Left renal pelvis (tissue), 4 donors: ENCODE results near the gene TYMS. TPM values are rescaled to one million over a fixed set of nuclear protein-coding genes. Genes with fewer than 3 reads are reported as not detected.
"Not testable (repeated sequence)": the region's sequence is repeated elsewhere in the genome, so short reads cannot be mapped to it uniquely, and the experiment has no call there.

Source experiments
- DNase-seq, 4 donors: peaks; one replicate each; pipeline ENCODE4 v3.0.0-alpha.2; 2013; ENCODE audit warnings: low read depth in 4 of 4, low spot score in 3 of 4
- polyA plus RNA-seq, 4 donors: library from polyadenylated mRNA; unstranded; fragments of 120-200 nt; gene quantifications; one replicate each; pipeline ENCODE4 v1.2.1, GENCODE V29; 2013; ENCODE audit not compliant: insufficient read length in 4 of 4

Gene TYMS
- polyA plus RNA-seq, 4 donors = 103 to 125 (median 118) TPM

DNA sequence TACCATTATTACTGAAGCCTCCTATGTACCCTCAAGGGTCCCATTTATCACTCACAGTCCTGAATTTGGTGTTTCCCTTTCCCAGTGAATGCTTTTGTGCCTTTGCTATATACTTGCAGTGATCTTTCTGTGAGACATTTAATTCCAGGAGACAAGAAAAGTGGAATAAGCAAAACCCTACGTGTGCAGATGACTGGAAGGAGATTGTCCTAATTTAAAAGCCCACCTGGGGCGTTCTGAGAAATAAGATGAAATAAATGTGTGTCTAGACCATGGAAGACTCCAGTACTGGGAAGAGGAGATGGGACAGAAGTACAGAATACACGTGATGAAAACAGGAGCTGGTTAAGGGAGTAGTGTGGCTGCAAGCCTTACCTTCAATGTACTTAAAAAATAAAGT, 19.3 kb downstream of the TYMS start:
- DNase-seq = no peak

DNA sequence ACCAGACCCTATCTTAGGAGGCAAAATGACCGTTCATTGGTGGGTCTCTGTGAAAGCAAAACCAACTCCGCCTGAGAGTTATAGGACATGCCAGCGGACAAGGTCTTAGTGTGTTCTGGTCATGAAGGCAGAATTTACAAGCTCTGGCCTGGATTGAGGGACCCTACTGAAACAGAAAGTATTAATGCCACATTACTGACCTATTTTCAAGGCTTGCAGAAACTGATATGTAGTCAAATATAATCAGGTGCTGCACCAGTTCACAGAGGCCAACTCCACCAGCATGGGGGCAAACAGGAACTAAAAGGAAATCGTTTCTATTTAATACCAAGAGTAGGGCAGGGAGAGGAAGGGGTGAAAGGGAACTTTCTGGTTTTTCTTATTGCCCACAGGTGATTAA, 19.7 kb downstream of the TYMS start:
- no peak for DNase-seq

DNA sequence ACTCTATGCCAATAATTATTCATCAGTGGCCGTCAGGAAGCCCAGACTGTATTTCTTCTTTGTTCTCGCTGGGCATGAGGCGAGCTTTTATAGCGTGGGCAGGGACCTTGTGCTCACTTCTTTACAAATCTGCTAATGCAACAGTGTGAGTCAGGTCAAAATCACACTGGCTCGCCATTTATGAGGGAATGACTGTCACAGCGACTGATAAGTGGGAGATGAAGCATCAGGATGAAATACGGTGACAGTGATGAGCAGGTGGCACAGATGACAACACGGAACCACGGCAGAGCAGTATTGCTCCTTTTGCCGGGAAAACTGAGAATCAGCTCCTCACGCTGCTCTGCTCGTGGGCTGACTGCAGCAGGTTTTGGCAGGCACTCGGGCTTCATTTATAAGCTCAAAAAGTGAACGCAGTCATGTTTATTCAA, 20.5 kb downstream of the TYMS start:
- no peak for DNase-seq

DNA sequence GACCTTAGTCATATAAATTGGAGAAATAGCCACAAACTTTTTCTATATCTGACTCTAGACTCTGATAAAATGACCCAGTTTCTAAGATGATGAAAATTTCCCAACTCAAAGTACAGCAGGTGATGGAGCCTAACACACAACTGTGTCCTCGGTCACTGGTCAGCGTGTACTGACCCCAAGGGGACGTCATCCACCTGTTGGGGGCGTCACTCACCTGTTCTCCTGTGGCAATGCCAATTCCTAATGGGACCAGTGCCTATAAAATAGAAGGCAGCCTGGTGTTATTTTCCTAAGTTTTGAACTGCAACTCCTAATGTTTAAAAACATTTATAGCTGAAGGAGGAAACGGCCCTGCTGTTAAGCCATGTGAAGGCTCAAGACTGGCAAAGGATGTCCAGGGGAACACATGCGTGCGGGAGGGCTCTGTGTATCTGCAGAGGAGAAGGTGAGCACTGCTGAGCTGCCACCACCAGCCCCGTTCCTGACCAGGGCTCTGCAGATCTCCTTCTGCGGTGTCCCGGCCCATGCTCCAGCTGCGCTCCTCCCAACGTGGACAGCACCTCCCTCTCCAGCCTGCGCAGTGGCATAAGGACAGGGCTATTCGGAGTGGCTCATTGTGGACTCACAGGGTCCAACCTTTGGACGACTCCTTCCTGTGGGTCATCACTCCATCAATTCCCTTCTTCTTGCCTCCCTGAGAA, 21.2 kb downstream of the TYMS start:
- no peak for DNase-seq

DNA sequence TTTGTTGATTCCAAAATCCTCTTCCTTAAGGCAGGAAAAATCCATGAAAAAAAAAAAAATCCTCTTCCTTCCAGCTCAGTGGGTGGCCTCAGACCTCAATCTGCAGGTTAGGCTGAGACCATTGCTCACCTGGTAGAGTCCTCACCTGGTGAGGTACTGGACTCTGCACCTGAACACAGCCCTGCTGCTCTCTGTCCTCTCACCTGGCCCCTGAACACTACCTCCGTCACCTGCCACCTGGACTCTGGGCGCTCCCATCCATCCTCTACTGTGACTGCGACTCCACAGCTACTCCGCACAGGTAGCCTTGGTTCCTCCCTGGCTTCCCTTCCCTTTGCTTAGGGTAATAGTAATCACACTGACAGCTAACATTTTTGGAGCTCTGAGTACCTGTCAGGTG, 22.1 kb downstream of the TYMS start:
- no peak for DNase-seq

DNA sequence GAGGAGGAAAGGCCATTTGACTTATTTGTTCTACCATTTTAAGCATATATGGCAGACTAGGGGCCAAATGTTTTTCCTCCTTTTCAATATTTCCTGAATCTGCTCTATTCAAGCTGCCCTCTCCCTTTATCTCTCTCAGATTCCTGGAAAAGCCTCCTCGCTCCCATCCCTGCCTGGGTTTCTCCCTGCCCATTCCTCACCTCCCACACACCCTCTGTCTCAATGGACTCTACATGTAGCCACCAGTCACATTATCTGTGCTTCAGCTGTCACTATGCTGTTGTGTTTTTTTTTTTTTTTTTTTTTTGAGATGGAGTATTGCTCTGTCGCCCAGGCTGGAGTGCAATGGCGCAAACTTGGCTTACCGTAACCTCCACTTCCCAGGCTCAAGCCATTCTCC, 22.9 kb downstream of the TYMS start:
- no peak for DNase-seq

DNA sequence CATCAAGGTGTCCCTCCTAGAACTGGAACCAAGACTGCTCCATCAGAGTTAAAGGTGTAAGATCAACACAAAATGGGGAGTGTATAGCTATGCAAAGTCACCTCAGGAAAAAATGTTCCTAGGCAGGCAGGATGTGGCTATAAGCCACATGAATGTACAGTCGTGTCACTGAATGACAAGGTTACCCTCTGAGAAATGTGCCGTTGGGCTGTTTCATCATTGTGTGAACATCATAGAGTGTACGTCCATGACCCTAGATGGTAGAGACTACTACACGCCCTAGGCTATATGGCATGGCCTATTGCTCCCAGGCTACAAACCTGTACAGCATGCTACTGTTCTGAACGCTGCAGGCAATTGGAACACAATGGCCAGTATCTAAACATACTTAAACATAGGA, 24.5 kb downstream of the TYMS start:
- no peak for DNase-seq

DNA sequence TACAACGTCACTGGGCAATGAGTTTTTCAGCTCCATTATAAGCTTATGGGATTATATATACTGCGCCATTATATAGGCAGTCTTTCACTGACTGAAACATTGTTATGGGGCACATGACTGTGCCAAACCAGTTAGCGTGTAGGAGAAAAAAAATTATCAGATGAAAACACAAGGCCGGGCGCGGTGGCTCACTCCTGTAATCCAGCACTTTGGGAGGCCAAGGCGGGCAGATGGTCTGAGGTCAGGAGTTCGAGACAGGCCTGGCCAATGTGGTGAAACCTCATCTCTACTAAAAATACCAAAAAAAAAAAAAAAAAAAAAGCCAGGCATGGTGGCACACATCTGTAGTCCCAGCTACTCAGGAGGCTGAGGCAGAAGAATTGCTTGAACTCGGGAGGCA, 25.0 kb downstream of the TYMS start:
- DNase-seq = not testable (repeated sequence)

DNA sequence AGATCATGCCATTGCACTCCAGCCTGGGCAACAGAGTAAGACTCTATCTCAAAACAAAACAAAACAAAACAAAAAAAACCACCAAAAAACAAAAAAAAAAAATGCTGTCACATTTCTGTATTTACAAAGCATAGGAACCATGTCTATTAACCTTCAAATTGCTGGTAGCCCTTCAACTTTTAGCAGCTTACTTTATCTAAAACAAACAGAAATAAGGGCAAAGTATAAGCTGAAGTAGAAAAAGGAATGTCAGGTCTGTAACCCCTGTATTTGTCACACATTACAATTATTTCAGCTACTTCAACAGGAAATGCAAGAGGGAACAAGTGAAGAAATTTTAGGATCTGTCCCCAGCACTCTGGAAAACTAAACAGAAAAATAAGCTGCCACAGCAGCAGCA, 25.4 kb downstream of the TYMS start:
- DNase-seq = no peak

DNA sequence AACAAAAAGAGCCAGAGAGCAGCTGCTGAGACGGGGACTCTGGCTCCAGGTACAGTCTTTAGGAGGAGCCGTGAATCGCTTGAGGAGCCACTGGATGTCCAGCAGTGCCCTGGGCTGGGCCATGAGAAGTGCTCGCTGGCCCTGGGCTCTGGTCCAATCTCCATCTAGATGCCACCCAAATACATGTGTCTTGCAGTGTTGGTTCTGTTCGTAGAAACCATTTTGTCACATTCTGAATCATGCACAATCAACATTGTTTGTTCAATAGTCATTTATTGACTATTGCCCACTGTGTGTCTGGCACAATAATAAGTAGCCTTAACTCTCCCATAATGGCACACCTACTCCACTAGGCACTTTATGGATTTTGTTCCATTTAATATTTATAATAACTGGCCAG, 26.1 kb downstream of the TYMS start:
- no peak for DNase-seq

DNA sequence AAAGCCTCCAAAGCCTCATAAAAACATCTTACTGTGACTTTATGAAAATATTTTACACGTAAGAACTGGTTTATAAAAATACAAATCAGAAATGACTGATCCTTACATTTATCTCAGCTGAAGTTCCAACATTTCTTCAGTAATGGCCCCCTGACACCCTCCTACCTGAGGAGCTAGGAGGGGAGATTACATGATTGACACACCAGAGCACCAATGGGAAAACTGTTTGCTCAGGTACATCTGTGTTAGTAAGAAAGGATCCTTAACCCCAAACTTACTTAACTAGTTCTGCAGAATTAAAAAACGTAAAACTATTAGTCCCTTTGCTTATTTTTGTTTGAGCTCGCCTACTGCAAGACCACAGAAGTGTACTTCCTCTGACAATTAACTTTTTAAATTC, 28.0 kb downstream of the TYMS start:
- DNase-seq = no peak

DNA sequence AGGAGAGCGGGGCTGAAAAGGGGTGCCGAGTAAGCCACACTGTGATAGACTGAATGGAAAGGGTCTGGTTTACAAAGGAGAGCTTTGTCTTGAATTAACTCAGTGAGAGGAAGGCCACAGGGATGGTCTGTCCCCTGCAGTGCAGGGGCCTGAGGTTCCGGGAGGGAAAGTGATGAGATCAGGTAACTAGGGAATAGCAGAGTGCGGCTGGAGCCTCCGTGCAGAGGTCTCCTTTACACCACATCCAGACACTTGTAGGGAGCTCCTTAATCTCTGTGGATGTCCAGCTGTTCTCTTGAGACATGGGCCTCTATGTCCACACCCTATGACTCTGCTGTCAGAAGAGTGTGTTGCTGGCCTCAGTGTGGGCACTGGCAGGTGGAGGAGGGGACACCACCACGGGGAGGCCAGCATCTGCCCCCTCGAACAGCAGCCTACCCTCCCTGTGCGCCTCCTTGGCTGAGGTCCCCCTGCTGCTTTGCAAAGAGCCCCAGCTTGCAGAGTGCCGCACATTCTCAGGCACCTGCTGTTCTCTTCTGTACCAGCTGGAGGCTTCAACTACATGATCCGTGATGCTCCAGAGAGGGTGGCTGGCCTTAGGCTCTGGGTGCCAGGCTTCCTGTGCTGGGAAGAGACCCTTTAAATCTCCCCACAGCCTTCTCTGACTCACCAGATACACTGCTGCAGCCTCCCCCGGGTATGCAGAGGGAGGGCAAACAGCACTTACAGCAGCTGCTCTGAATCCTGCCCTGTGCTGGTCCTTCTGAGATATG, 29.1 kb downstream of the TYMS start:
- DNase-seq = no peak

DNA sequence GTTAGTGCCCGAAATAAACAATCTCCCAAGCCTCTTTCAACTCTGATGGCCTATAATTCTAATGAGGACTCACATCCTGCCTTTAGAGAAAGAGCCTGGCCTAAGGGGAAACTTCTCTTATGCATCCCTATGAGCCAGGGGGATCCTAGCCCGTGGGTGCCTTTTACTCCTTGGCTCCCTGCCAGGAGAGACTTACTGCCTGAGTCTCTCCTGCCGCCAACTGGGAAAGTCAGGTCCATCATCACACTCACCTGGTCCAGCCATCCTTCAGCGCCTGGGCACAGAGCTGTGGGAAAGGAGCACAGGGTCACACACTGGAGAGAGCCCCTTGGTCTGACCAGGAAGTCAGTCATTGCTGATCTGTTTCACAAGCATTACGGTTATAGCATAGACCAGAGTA, 30.9 kb downstream of the TYMS start:
- no peak for DNase-seq

DNA sequence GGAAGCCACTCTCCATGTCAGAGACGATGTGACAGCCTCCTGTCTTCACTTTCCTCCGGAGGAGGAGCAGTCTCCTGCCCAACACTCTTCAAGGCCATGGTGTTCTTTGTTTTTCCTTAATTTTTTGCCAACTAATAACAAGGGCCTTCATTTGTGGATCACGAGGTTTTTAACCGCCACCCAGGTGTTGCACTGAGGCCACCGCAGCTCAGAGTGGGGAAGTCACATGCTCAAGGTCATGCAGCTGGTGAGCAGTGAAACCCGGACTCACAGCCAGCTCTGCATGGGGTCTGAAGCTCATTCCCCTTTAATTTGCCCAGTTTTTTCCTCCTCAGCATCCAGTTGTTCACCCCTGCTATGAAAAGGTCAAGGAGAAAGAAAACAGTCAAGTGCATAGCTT, 35.4 kb downstream of the TYMS start:
- no peak for DNase-seq

DNA sequence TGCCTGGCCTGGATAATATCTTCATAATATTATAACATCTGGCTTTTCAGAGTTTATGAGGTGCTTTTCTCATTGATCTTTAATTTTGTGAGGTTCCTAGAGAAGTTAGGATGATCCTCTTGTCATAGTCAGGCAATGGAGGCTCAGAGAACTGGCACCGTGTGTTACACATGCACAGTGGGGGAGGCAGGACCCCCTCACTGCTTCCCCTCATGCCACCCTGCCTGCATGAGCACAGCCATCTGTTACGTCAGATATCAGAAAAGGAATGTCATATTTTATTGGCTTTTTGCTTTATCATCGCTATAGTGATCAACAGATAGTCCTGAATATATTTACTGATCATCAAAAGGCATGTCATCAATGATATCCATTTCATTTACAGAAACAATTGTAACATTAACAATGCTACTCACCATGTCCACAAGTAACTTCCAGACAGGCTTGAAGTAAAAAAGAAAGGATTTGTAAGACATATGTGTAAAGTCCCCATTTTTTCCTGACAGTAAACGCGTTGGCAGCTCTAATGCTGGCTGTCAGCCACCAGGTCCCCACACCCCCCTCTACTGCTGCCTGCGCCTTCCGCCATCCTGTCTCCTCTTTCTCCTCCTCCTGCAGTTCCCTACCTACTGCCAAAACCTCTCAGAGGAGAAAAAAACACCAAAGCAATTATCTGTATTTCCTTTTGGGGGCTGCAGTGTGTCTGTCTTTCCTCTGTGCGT, 36.2 kb downstream of the TYMS start:
- DNase-seq = no peak

DNA sequence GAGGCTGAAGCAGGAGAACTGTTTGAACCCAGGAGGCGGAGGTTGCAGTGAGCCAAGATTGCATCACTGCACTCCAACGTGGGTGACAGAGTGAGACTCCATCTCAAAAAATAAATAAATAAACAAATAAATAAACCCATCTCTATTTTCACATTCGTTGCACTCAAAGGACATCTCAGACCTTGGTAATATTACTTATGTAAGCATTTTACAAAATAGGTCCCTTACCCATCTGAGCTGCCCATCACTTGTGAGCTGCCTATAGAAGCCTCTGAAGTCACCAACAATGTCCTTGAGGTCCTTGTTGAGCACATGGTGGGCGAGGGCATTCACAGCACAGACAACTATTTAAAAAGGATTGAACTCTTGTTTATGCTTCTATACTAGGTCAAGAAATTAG, 39.6 kb downstream of the TYMS start:
- DNase-seq = no peak

DNA sequence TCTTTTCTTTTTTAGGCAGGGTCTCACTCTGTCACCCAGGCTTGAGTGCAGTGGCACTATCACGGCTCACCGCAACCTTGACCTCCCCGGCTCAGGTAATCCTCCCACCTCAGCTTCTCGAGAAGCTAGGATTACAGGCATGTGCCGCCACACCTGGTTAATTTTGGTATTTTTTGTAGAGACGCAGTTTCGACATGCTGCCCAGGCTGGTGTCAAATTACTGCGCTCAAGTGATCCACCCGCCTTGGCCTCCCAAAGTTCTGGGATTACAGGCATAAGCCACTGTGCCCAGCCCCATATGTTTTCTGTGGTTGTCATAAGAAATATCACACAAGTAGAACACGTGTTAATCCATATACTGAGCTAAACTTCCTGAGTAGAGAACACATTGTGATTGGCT, 40.3 kb downstream of the TYMS start:
- DNase-seq = peak in 1 of 4 donors; percentile 6

DNA sequence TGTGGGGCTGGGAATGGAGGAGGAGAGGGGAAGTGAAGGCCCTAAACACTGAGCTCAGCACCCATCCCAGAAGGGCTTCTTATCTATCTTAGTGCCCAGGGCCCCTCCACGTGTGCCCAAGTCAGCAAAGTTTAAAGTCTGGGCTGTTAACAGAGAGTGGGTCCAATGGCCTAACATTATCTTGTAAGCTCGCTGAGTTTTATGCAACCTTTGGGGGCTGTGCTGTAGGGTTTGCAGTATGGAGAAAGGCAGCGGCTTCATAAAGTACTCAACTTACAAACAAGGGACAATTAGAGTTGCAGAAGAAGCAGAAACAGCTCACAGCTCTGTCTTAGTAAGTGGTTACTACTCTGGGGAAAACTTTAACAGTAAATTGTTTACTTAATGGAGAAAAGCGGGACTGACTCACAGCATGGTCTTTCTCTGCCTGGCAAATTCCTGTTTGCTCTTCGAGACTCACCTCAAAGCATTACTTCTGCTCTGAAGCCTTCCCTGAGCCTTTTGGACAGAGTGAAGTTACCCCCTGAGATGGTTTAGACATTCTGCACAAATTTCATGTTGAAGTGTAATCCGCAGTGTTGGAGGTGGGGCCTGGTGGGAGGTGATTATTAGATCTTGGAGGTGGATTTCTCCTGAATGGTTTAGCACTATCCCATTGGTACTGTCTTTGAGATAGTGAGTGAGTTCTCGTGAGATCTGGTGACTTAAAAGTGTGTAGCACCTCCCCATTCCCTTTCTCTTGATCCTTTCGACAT, 45.9 kb downstream of the TYMS start:
- DNase-seq = no peak

DNA sequence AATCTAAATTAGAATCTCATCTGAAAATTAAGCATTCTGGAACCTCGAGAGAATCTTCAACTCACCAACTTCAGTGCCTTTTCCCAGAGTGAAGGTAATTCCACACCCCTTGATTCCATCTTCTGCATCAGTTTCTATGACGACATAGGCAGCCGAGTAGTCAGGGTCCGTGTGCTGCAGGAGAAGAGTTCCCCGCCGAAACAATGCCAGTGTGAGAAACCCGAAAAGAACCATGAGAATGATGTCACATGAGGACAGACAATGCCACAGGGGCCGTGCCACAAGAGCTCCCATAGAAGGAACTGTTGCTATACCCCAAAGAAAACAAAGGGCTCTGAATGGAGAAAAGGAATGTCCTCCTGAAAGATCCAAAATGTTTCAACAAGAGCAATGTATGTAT, 49.0 kb downstream of the TYMS start:
- DNase-seq = no peak

DNA sequence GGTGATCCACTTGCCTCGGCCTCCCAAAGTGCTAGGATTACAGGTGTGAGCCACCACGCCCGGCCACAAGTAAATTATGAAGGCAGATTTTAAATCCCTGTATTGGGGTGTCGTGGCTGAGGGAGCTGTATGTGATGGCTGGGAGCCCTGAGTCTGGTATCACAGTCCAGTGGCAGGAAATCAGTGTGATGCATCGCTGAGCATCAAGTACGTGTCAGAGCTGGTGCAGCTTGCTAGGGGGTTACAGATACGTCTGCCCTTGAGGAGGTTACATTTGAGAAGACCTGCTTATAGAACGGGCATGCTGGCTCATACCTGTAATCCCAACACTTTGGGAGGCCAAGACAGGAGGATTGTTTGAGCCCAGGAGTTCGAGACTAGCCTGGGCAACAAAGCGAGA, 50.6 kb downstream of the TYMS start:
- DNase-seq = no peak

DNA sequence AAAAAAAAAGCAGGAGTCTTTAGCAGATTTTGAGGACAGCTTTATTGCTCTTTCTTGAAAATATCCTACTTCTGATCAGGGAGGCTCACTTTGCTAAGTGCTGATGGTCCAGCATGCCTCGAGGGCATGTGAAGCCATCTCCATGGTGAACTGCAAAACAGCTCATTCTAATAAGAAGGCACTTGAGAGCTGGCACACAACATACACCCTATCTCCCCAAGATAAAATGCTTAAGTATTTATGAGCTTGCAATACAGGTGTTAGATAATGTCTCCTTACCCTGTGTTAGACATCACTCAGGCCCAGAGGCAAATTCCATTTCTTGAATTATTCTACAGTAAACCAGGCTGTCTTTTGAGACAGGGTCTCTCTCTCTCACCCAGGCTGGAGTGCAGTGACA, 52.3 kb downstream of the TYMS start:
- no peak for DNase-seq
